ENCODE data around the gene CDK5RAP2. TPM values are rescaled to one million over a fixed set of nuclear protein-coding genes. Genes with fewer than 3 reads are reported as not detected.
A peak's percentile ranks its signal among the peaks of the same experiment; 100 is the strongest.

CDK5RAP2 gene
- polyA plus RNA-seq, 1 donor: 75.8 TPM

DNA sequence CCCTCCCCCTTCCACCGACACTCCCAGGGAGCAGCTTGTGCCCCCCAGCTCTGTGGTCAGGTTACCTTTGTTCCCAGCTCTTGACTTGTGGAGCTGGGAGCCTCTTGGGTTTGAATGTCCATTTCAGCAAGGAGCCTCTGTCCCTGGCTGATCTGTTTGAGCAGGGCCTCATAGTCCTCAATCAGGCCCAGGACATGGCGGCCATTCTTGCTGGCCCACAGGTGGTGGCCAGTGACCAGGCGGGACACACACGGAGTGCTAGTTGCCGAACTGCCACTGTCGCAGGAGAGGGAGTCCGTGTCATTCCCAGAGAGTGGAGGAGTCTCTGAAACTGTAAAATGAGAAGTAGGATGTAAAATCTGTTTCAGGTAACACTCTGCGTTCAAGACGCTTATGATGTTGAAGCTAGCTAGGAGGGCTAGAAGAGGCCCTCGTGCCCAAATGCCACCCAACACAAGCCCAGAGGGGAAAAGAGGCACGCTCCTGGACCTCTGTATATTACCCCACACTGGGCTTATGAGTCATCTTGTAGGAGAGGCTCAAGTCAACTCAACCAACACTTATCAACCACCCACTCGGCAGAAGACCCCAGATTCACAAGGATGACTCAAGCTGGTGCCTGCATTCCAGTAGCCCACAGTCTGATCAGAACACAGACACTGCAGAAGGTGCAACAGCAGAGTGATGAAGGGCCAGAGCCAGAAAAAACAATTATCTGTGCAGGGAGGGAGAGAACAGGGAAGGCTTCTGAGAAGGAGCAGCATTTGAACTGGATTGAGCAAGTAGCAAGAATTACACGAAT is 177.0 kb downstream of the CDK5RAP2 start:
- no peak for DNase-seq

DNA sequence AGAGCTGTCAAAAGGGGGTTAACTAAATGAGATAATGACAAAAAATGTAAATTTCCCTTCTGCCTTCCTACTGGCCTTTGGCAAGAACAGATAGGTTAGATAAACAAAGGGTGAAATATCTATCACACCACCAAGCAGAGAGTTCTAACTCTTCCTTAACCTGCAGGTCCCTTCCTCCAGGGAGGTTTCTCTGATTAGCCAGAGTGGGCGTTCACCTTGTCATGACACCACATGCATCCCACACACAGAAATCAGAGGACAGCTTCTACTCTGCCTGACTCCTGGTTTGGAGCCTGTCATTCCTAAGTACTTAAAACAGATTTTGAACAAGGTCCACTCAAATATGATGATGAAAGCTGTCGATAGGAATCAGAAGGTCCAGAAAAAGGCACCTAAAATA is 180.0 kb downstream of the CDK5RAP2 start:
- DNase-seq: no peak

- no peak for DNase-seq
These were observed 181.7 kb downstream of the CDK5RAP2 start for GRCh38 chr9:120398286-120398685.

DNA sequence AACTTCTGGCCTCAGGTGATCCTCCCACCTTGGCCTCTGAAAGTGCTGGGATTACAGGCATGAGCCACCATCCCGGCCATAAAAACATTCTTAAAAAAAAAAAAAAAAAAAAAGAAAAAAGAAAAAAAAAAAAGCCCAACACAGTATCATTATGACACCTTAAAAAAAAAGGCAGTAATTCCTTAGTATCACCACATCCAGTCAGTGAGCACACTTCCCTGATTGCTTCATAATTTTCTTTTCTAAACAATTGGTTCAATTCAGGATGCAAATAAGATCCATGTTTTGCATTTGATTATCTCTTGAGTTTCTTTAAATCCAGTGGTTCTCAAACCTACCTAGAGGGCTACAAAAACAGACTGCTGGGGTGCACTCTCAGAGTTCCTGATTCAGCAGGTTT is 182.5 kb downstream of the CDK5RAP2 start:
- no peak for DNase-seq

GRCh38 chr9:120396931-120397330 is 183.0 kb downstream of the CDK5RAP2 start:
- DNase-seq: no peak

DNA sequence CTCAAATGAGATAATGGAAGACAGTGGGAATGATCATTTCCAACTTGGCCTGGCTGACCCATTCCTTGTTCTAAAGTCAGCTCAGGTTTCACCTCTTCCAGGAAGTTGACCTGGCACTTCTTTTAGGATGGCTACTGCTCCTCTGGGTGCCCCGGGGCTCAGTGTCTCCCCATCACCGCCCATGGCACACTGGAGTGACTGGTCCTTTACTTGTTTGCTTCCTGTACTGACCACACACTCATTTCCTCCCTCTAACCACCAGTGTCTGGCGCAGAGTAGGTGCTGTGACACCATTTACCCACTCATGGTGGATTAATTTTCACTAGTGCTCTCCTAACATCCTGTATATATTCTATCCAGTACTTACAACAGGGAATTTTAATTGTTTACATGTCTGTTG is 183.5 kb downstream of the CDK5RAP2 start:
- DNase-seq: no peak

DNA sequence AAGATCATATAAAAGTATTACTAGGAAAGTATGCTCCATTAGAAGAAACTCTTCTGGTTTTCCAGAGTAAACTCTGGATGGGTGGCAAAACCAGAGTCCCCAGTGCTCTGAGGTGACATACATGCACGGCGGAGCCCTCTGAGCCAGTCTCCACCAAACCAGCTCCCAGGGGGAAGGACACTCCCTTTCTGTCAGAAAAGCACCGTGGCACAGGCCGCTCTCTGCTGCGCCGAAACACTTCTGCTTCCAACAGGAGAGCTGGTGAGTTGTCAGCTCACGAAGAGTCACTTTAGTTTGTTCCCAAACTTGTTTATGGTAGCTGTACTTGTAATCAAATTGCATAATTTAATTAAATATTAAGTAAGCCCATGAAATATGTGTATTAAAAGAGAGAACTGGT is 184.6 kb downstream of the CDK5RAP2 start:
- no peak for DNase-seq

GRCh38 chr9:120394058-120394669 is 185.8 kb downstream of the CDK5RAP2 start:
- no peak for DNase-seq

DNA sequence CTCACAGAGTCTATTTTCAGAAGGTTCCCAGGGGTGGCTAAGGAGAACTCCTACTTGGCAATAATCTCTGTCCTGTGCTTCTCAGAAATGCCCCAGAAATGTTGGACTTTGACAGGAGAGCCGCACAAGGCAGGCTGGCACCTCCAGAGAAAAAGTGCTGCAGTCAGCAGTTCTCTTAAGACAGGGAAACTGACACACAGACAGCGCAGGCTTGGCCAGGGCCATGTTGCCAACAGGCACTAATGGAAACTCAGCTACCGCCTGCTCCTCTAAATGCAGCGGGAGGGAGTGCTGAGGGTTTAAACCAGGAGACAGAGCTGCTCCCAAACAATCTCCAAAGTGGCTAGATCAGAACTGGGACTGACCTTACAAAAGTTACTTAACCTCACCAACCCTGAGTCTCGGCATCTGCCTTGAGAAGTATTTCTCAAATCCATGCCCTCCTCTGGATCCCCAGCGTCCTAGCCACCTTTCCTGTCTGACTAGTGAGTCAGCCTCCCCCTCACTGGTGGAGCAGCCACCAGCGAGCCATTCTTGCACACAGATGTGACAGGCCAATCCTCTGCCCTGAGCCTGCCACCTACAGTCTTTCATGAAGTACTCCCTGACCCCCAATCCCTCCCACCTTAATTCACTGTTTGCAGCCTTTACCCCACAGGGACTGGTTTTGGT is 186.4 kb downstream of the CDK5RAP2 start:
- no peak for DNase-seq

- DNase-seq: no peak
These were observed 187.3 kb downstream of the CDK5RAP2 start for GRCh38 chr9:120392711-120393110.

DNA sequence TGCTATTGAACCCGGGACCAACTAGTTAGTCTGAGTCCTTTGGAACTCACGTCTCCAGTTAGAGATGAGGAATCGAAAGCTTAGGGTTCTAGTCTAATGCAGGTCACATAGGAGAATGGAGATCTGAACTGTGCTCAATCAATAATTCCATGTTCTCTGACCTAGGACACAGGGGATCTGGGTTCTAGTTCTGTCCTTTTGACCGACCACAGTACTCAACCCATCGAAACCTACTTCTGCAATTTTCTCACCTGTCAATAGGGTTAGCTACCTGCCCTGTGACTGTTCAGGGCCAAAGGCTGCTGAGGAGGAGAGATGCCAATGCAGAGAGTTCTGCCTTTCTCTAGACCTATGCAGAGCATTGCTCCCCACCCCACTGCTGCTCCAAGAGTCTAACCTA is 187.7 kb downstream of the CDK5RAP2 start:
- DNase-seq: no peak

DNA sequence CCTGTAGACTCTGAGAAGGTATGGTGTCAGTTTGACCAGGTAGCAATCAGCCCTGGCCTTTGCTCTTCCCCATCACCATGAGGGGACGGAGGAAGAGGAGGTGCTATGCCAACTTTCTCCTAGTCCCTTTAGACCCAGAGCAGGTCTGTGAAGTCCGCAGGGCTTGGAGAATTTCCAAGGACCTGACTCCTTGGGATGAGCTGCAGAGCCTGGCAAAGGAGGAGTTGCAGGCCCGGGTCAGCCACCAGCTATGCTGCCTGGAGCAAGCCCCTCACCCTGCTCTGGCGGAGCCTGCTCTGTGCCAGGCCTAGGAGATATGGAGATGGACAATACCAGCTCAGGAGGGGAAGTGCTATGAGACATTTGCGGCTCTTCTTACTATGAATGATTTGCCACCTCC is 188.3 kb downstream of the CDK5RAP2 start:
- DNase-seq: no peak

- no peak for DNase-seq
These were observed 189.3 kb downstream of the CDK5RAP2 start for GRCh38 chr9:120390637-120391190.

DNA sequence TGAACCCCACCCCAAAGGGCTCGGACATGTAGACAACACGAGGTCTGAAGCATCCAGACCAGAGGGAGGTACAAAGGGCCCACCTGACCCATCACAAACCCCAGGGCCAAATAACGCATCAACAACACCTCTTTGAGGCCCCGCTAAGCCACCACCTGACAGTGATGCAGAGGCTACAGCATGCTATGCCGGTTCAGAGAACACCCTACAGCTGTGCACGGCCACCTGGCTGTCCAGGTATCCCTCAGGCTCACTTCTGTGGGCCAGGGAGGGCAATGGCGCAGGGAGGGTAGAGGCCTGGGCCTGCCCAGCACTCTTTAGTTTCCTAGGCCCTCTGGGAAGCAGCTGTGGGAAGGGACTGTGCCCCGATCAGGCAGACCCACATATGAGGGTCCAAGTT is 190.1 kb downstream of the CDK5RAP2 start:
- no peak for DNase-seq

- DNase-seq: no peak
These were observed 190.7 kb downstream of the CDK5RAP2 start for GRCh38 chr9:120389300-120389699.

GRCh38 chr9:120388003-120388855 is 191.7 kb downstream of the CDK5RAP2 start:
- DNase-seq: no peak

GRCh38 chr9:120387257-120388002 is 192.5 kb downstream of the CDK5RAP2 start:
- DNase-seq: no peak

DNA sequence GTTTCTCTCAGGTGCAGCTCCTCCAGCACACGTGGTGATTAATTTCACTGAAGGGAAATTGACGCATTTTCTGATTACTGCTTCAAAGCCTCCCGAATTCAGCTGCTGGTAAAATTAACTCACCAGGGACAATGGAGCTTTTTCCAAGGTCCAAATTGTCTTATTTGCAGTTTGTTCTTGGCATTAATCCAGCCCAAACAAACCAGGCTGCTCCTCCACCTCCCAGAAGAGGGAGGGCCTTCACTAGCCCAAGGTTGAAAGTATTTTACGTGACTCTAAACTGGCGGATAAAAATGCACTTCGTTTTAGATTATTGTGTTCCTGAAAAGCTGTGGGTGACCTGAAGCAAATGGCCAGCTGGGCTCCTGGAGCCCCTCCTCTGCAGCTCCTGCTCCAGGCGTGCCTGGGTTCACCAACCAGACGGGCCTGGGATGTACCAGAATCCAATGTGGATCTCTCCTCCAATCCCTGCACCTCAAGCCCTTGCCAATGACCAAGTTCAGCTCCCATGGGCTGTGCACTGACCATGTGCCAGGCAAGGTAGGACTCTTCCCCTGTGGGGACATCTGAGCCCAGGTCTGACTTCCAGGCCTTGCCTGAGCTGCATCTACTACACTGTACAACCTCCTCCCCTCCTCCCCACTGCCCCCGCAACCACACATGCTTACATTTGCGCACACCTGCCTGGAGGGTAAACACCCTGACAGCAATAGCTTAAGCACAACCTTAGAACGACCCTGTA is 193.4 kb downstream of the CDK5RAP2 start:
- peak; percentile 42 for DNase-seq

DNA sequence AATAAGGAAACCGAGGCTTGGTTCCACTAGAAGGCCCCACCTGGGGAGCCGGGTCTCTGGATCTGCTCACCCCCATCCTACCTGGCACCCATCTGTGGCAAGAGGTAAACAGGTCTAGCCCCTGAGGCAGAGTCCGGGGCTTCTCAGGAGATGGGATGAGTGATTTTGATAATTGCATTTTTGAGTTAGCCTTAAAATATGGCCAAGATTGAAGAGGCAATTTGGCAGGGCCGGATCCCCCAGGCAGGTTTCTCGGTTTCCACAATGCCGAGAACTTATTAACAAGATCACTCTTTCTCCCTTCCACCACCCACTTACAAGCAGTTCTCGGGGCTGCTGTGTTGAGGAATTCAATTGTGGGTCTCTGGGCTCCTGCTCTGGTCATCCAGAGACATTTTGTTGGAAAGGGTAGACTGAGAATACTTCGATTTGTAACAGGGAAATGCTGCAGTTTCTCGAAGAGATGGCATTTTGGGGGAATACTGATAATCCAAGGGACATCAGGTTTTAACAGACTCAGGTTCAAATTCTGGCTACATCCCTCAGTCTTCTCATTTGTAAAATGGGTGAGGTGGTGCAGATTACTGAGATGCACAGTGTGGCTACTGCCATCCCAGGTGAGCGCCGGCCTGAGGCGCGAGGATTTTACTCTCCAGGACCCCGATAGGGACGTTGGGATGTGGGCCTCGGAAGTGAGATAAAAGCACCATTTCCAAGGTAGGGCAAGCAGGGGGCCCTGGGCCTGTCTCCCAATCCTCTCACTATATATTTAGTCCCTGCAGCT is 194.2 kb downstream of the CDK5RAP2 start:
- DNase-seq: no peak

- DNase-seq: no peak
These were observed 195.1 kb downstream of the CDK5RAP2 start for GRCh38 chr9:120384925-120385272.

Data from left kidney (tissue), 2 donors.